Caco-2 (cell line): ENCODE results near the gene TENM4. TPM values are rescaled to one million over a fixed set of nuclear protein-coding genes. Genes with fewer than 3 reads are reported as not detected.

ENCODE experiments used
- BruUV-seq: library from RNA; stranded (reverse); fragments of 400-500 nt; replicated peaks from 2 replicates; lab custom pipeline; 2021; lab: Mats Ljungman, UMichigan
- CTCF ChIA-PET: fragments of 300-600 bp; sonication (Branson Sonifier 250); formaldehyde crosslinking; loops from one replicate; lab custom pipeline; 2022; ENCODE audit warnings: antibody characterized with exemption; lab: Charles Lee
- POLR2A ChIA-PET: fragments of 300-600 bp; sonication (Branson Sonifier 250); formaldehyde crosslinking; loops from one replicate; lab custom pipeline; 2022; ENCODE audit warnings: antibody characterized with exemption; lab: Charles Lee
- DNase-seq, 2 experiments: peaks; one replicate each; pipeline versions ENCODE4 v3.0.0 to v3.0.0-alpha.2; 2020 to 2022
- H3K27me3 ChIP-seq: replicated peaks from 2 replicates; pipeline ENCODE4 v1.6.0; 2011; ENCODE audit warnings: low read length; ENCODE audit not compliant: control insufficient read depth, insufficient read depth
- H3K36me3 ChIP-seq: 2 replicates; pipeline ENCODE4 v1.5.1; 2011; ENCODE audit warnings: low read length; ENCODE audit not compliant: control insufficient read depth, insufficient read depth
- H3K4me1 ChIP-seq: fragments of 250-450 bp; sonication (Bioruptor Pico); 2 replicates; pipeline ENCODE4 v1.5.1; 2020; ENCODE audit warnings: mild to moderate bottlenecking
- H3K4me3 ChIP-seq: 2 replicates; pipeline ENCODE4 v1.5.1; 2011; ENCODE audit warnings: low read depth, mild to moderate bottlenecking, control low read depth, low read length
- H3K9me3 ChIP-seq: fragments of 250-450 bp; sonication (Bioruptor Pico); 2 replicates; pipeline ENCODE4 v1.5.1; 2020; ENCODE audit warnings: mild to moderate bottlenecking, moderate library complexity
- H3K27ac Mint-ChIP-seq: one replicate; pipeline ENCODE4 v1.8.0; 2022; ENCODE audit warnings: mixed read lengths; ENCODE audit not compliant: unreplicated experiment
- H3K27me3 Mint-ChIP-seq: one replicate; pipeline ENCODE4 v1.8.0; 2022; ENCODE audit warnings: mixed read lengths; ENCODE audit not compliant: insufficient read depth, unreplicated experiment
- H3K36me3 Mint-ChIP-seq: one replicate; pipeline ENCODE4 v1.8.0; 2022; ENCODE audit warnings: mild to moderate bottlenecking, mixed read lengths; ENCODE audit not compliant: insufficient read depth, unreplicated experiment
- H3K4me1 Mint-ChIP-seq: one replicate; pipeline ENCODE4 v1.8.0; 2022; ENCODE audit warnings: low read depth, mixed read lengths; ENCODE audit not compliant: unreplicated experiment
- H3K4me3 Mint-ChIP-seq: one replicate; pipeline ENCODE4 v1.8.0; 2022; ENCODE audit warnings: mild to moderate bottlenecking, moderate library complexity, mixed read lengths; ENCODE audit not compliant: unreplicated experiment
- H3K9me3 Mint-ChIP-seq: one replicate; pipeline ENCODE4 v1.8.0; 2022; ENCODE audit warnings: mixed read lengths; ENCODE audit not compliant: unreplicated experiment
- intact Hi-C: fragments of 100-400 bp; cut with micrococcal nuclease; formaldehyde crosslinking; loops from one replicate; pipeline ENCODE4 v1.10.0; 2022; ENCODE audit not compliant: unreplicated experiment
- total RNA-seq: library from RNA; stranded (reverse); gene quantifications from 2 replicates; pipeline ENCODE4 v1.2.3, GENCODE V29; 2022
- TF ChIP-seq, protein P1 (sequence below), 2 experiments: fragments of 200-600 bp in 1 of 2; IDR thresholded peaks; 1 replicate in 1 of 2; 2 replicates in 1 of 2; pipeline versions ENCODE4 v1.5.1 to v1.8.0; 2011 to 2022; ENCODE audit warnings: antibody characterized with exemption in 1 of 2, control low read depth in 1 of 2, inconsistent platforms in 1 of 2, low read depth in 1 of 2, low read length in 1 of 2, mild to moderate bottlenecking in 1 of 2, moderate library complexity in 1 of 2; ENCODE audit not compliant: insufficient read depth in 1 of 2, severe bottlenecking in 1 of 2, unreplicated experiment in 1 of 2

The TENM4 gene
- total RNA-seq, 1 experiment from 2014 or later, result 1.1 TPM

DNA sequence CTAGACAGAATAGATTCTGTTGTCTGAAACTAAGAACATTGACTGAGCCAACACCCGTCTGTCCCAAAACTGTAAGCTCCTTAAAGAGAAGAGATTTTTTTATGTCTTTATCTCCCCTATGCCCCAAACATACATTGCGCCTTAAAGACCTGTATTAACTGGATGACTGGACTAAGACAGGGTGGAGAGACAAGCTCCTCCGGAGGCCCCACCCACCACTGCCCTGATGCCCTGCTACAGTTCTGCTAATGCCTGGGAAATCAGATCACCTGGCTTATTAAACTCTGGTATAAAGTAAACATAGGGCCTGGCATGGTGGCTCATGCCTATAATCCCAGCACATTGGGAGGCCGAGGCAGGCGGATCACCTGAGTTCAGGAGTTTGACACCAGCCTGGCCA, 203.7 kb downstream of the TENM4 start:
- H3K9me3 Mint-ChIP-seq, result no peaks in the 10 kb centered on the region
- Histone ChIP-seq H3K4me3 (no peak overlapping the region), H3K4me1 (no peaks in the 10 kb centered on the region), H3K36me3 (no peaks in the 10 kb centered on the region), H3K27me3 (no peaks in the 10 kb centered on the region), H3K9me3 (no peaks in the 10 kb centered on the region)
- no peak for DNase-seq
- H3K27ac Mint-ChIP-seq, result no peak overlapping the region
- ChIA-PET POLR2A (no interaction called here), CTCF (no interaction called here)
- TF ChIP-seq, protein P1, sequence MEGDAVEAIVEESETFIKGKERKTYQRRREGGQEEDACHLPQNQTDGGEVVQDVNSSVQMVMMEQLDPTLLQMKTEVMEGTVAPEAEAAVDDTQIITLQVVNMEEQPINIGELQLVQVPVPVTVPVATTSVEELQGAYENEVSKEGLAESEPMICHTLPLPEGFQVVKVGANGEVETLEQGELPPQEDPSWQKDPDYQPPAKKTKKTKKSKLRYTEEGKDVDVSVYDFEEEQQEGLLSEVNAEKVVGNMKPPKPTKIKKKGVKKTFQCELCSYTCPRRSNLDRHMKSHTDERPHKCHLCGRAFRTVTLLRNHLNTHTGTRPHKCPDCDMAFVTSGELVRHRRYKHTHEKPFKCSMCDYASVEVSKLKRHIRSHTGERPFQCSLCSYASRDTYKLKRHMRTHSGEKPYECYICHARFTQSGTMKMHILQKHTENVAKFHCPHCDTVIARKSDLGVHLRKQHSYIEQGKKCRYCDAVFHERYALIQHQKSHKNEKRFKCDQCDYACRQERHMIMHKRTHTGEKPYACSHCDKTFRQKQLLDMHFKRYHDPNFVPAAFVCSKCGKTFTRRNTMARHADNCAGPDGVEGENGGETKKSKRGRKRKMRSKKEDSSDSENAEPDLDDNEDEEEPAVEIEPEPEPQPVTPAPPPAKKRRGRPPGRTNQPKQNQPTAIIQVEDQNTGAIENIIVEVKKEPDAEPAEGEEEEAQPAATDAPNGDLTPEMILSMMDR (IDR thresholded peaks at IDR 0.05; ENCODE audit: insufficient read depth in 1 of 2, low read depth in 1 of 2, low read length in 1 of 2, severe bottlenecking in 1 of 2, unreplicated experiment in 1 of 2), result no peak
- no peaks in the 10 kb centered on the region for H3K4me1 Mint-ChIP-seq
- peaks cover 4% of the 10 kb centered on the region for H3K27me3 Mint-ChIP-seq
- no peak overlapping the region for H3K4me3 Mint-ChIP-seq
- no TSS peak for BruUV-seq
- no peaks in the 10 kb centered on the region for H3K36me3 Mint-ChIP-seq
- intact Hi-C loops, result no loop called here

DNA sequence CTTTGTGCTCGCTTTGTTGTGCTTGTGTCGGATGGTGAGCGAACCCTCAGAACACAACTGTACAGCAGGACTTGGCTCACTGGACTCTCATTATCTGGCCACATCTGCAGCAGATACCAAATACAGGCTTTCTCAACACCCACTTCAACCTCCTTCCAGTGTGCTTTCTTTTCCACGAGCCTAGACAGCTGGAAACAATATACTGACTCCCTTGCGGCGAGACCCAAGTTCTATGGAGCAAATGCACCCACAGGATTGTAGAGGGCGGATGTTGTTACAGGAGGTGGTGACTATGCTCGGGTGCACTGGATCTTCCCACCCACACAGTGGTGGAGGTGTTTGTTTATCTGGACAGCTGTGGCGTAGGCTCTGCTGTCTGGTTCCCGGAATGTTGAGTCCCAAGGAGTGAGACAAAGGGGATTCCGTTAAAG, 204.3 kb downstream of the TENM4 start:
- no peaks in the 10 kb centered on the region for H3K36me3 Mint-ChIP-seq
- no TSS peak for BruUV-seq
- Histone ChIP-seq H3K4me3 (no peak overlapping the region), H3K9me3 (no peaks in the 10 kb centered on the region), H3K4me1 (no peaks in the 10 kb centered on the region), H3K36me3 (no peaks in the 10 kb centered on the region), H3K27me3 (no peaks in the 10 kb centered on the region)
- ChIA-PET POLR2A (no interaction called here), CTCF (no interaction called here)
- H3K27ac Mint-ChIP-seq, result no peak overlapping the region
- intact Hi-C loops, result no loop called here
- TF ChIP-seq, protein P1 (IDR thresholded peaks at IDR 0.05; ENCODE audit: insufficient read depth in 1 of 2, low read depth in 1 of 2, low read length in 1 of 2, severe bottlenecking in 1 of 2, unreplicated experiment in 1 of 2), result no peak
- H3K4me3 Mint-ChIP-seq, result no peak overlapping the region
- H3K27me3 Mint-ChIP-seq, result peaks cover 4% of the 10 kb centered on the region
- DNase-seq, result no peak
- H3K9me3 Mint-ChIP-seq, result no peaks in the 10 kb centered on the region
- H3K4me1 Mint-ChIP-seq, result no peaks in the 10 kb centered on the region

DNA sequence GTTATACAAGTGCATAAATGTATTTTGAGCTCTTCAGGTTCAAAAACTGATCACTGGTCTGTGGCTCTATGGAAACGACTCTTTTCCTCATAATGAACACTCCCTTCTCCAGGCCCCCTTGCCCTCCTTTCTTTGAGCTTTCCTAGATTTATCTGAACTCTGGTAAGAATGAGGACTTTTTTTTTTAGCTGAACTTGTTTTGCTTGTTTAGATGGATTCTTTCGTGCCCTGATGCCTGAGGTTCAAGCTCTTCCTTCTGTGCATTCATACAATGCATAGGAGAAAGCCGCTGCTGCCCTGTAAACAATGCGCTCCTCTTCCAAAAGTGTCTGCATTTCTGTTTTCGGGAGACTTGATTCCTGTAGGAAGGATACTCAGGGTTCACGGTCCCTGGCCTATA, 205.1 kb downstream of the TENM4 start:
- no peaks in the 10 kb centered on the region for H3K36me3 ChIP-seq
- Mint-ChIP-seq H3K9me3 (no peaks in the 10 kb centered on the region), H3K27me3 (no peaks in the 10 kb centered on the region), H3K36me3 (no peaks in the 10 kb centered on the region), H3K4me1 (no peaks in the 10 kb centered on the region), H3K27ac (no peak overlapping the region), H3K4me3 (no peak overlapping the region)
- no peaks in the 10 kb centered on the region for H3K9me3 ChIP-seq
- ChIA-PET POLR2A (no interaction called here), CTCF (interaction anchor here (0.7 kb wide), 1 partner anchor 49 kb away, joined by 3 read pairs; no protein-coding TSS in a partner anchor)
- no peaks in the 10 kb centered on the region for H3K4me1 ChIP-seq
- no TSS peak for BruUV-seq
- TF ChIP-seq, protein P1 (IDR thresholded peaks at IDR 0.05; ENCODE audit: insufficient read depth in 1 of 2, low read depth in 1 of 2, low read length in 1 of 2, severe bottlenecking in 1 of 2, unreplicated experiment in 1 of 2), result no peak
- no peaks in the 10 kb centered on the region for H3K27me3 ChIP-seq
- H3K4me3 ChIP-seq, result no peak overlapping the region
- DNase-seq, result no peak
- intact Hi-C loops, result no loop called here
